Retina (tissue), 1 donor: ENCODE results near the gene TOR1A.

Experiments used
- DNase-seq: peaks from one replicate; pipeline ENCODE4 v3.0.0-alpha.2; 2016

TOR1A gene

DNA sequence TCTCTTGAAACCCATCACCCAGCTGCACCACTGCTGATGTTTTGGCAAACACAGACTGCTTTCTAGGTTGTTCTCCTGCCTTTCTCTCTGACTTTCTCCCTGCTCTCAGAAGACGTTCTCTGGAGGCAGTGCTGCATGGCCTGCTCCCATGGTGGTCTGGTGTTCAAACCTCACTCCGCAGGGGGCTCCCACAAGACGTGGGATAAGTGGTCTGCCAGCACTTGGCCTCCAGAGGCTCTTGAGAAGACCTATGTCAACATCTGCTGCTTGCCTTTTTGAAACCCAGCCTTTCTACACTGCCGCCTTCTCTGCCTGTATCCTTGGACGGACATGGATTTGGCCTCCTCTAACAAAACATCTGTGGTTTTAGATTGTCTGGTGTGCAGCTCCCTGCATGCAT is 27.9 kb upstream of the TOR1A start:
- DNase-seq, result no peak

DNA sequence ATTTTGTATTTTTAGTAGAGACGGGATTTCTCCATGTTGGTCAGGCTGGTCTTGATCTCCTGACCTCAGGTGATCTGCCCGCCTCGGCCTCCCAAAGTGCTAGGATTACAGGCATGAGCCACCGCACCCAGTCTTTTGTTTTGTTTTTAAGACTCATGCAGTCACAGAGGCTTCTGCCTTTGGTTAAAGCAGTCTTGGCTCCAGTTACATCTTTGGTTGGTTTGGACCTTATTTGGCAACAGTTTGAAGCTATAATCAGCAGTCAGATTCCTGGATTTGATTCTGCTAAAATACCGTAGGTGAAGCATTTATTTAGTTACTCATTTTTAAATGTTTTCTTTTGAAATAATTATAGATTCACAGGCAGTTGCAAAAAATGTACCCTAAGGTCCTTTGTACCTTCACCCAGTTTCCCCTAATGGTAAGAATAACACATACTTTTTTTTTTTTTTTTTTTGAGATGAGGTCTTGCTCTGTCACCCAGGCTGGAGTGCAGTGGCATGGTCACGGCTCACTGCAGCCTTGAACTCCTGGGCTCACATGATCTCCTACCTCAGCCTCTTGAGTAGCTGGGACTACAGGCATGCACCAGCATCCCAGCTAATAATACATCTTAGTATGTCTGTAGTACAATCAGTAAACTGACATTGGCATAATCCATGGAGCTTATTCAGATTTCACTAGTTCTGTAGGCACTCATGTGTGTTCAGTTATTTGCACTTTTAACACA is 27.1 kb upstream of the TOR1A start:
- no peak for DNase-seq

GRCh38 chr9:129849901-129850300 is 26.0 kb upstream of the TOR1A start:
- no peak for DNase-seq

- DNase-seq, result no peak
Measured at GRCh38 chr9:129848712-129849441, 24.9 kb upstream of the TOR1A start.

DNA sequence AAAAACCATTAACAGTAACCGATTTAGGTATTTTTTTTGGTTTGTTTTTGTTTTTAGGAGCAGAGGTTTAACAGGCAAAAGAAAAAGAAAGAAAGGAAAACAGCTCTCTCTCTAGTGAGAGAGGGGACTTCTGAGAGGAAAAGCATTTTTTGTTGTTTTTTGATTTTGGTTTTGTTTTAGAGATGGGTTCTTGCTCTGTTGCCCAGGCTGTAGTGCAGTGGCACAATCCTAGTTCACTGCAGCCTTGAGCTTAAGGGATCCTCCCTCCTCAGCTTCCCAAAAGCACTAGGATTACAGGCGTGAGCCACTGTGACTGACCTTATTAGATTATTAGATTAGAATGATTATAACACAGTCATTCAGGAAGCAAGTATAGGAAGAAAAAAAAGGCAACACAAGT is 21.4 kb upstream of the TOR1A start:
- no peak for DNase-seq

DNA sequence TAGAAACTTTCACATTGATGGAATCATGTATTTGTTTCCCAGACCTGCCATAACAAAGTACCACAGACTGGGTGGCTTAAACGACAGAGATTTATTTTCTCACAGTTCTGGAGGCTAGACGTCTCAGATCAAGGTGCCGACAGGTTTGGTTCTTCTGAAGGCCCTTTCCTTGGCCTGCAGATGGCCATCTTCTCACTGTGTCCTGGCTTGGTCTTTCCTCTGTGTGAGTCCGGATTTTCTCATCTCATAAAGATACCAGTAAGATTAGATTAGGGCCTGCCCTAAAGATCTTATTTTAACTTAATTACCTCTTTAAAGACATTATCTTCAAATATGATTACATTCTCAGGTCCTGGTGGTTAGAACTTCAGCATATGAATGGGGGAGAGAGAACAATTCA is 17.1 kb upstream of the TOR1A start:
- no peak for DNase-seq

DNA sequence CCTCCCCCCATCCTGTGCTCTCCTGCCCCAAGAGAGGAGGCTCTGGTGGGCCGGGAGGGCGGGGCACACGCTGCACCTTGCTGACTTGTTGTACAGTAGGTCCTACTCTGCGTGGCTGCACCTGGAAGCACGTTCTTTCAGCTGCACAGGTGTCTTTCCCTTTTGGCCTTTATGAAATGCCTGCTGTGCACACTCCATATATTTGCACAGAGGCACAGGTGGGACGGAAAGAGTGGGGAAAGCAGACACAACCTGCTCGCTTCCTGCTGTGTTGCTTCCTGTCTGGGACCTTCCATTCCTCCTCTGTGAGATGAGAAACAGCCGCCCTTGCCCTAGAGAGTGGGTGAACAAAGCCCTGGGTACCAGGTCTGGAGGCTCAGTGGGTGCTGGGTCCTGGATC is 16.1 kb upstream of the TOR1A start:
- no peak for DNase-seq

DNA sequence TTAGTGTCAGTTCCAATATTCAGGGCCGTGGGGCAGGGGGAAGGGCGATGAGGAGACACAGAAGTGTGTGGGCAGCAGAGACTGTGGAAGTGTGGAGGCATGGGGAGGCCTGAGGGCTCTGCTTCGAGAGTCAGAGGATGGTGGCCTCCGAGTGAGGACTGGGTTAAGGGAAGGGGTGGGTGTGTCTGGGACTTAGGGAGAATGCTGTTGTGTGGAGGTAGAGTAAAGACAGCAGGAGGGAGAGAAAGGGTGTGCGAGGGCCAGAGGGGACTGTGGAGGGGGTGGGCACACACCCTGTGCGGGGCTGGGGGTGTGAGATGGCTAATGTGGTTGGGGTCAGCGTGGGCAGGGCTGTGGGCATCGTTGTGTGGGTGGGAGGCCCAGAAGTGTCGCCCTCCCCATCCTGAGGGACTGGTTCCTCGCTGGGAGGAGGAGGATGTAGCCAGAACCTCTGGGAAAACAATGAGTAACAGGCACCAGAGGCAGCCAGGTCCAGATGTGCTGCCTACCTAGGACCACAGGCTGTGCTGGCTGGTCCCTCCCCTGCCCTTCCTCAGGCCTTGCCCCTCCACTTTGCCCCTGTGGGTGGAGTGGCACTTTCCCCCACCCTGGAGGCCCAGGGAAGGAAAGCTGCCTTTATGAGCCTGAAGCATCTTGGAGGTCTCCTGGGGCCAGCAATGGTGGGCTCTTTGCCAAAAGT is 15.5 kb upstream of the TOR1A start:
- no peak for DNase-seq

DNA sequence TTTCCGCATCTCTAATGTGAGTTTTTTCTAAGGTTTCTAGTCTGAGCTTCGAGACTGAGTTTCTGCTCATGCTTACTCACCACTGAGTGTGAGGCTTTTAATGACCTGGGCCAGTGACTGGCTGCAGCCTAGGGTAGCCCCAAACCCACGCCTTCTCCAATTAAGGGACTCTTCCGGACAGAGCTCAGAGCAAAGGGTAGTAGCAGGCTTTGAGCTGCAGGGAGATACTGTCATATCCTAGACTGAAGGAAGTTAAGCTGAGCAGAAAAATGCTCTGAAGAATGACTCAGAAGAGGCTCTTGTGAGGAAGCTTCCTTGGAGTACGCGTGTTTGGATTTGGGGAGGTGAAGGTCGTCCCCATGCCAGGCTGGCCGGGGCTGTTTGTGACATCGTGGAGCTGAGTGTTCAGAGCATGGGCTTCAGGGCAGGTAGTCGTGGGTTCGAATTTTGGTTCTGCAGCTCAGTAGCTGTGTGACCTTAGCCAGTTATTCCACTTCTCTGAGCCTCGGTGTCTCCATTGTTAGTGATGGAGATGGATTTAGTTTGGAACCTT is 14.8 kb upstream of the TOR1A start:
- DNase-seq, result no peak

- no peak for DNase-seq
Measured at GRCh38 chr9:129836311-129837007, 12.5 kb upstream of the TOR1A start.

DNA sequence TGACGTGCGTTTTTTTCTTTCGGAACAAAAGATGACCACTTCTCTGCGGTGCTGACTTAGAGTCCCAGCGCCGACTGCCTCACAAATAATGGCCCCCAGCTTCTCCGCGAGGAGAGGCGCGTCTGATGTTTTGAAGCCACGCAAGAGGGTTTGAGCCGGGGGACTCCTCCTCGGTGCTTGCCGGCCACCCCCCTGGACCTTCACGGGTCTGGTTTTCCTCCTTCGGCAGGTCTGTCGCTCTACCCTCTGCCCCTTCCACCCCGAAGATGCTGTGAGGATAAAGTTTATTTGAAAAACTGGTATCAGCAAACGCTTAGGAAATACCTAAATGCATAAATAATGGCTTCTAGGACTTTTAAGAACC is 11.9 kb upstream of the TOR1A start:
- DNase-seq, result no peak

DNA sequence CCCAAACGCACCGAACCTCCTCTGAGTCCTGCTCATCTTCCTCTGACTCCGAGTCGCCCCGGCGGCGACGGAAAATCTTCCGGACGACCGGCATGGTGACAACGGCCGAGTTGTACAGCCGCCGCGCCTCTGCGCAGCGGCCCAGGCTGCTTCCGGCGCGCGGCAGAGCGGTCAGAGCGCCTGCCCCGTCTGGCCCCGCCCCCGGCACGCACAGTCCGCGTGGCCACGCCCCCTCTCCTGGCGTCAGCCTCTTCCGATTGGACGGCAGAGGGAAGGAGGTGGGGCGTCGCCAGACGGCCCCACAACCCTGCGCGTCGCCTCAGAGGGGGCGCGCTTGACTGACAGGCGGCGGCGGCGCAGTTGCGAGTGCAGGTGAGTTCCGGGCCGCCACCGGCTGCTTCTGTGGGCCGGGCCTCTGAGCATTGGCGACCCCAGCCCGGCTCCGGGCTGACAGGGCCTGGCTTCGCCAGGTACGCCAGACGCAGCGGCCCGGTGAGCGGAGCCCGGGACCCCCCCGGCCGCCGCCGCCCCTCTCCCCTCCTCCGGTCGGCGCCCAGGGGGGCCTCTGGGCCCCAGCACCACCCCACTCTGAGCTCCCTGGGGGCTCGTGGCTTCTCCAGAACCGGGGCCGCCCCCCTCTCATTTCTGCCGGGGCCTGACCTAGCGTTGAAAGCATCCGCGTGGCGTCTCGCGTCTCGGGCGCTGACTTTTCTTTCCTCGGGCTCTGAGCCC is 11.4 kb upstream of the TOR1A start, which contains the start of the genes C9orf78 and USP20:
Gene C9orf78 (minus strand): TSS at position 148 of the 732 bp plus-strand sequence. CDS start 54 bp downstream, at position 94.
Gene USP20 (plus strand): TSS at position 331 of the 732 bp plus-strand sequence. CDS start 17,098 bp downstream, outside the sequence.
- DNase-seq, result peak; percentile 95

DNA sequence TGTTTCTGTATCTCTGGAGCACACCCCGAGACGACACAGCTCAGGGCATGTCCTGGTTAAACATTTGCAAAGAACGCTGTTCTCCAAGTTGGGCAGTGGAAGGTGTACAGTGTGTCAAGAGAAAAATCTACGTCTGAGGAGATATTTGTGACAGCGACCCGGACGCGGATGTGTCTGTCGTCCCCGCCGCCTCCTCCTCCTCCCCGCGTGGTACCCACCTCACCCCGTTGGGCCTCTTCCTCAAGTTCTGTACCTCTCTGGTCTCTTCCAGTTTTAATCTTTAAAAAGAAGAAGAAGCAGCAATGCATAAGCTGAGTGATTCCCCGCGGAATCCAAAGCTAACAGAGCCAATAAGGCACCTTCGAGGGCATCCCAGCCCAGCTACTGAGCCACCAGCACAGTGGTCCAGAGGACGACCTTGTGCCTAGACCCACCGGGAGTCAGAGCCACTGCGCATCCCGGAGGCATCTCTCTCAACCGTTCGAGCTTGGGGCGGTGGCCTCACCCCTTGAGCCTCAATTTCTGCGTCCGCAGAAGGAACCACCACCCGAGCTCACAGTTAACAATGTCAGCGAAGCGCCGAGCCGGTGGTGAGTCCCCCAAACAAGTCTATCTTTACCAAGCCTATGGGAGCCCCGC is 10.7 kb upstream of the TOR1A start:
- DNase-seq, result no peak

GRCh38 chr9:129832982-129833381 is 9.0 kb upstream of the TOR1A start:
- DNase-seq, result no peak

DNA sequence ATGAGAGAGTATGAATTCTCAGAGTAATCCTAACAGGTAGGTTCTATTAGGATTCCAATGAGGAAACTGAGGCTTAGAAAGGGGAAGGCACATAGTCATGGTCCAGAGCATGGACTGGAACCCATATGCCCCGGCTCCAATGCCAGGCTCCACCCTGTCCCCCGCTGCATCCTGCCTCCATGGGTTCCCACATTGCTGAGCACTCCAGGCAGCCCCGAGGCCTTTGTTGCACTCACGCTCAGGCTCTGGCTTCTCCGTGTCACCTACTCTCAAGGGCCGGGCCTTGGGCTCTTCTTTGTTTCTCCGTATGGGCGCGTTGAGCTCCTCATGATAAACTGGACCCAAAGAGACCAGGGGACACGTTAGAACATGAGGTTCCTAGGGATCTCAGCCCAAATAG is 5.0 kb upstream of the TOR1A start:
- DNase-seq, result no peak

GRCh38 chr9:129828051-129828450 is 4.1 kb upstream of the TOR1A start:
- no peak for DNase-seq

GRCh38 chr9:129826759-129827158 is 2.8 kb upstream of the TOR1A start:
- DNase-seq, result no peak

- DNase-seq, result no peak
Measured at GRCh38 chr9:129826344-129826743, 2.4 kb upstream of the TOR1A start.

GRCh38 chr9:129823542-129823934 is 398 bp downstream of the TOR1A start:
- DNase-seq, result no peak

- no peak for DNase-seq
Measured at GRCh38 chr9:129822898-129823541, 916 bp downstream of the TOR1A start.
